ENCODE results near the gene PODN.

PODN gene

GRCh38 chr1:53025769-53026112 is 36.3 kb upstream of the PODN start:
- H3K27ac ChIP-seq, result no peak overlapping the region

GRCh38 chr1:53026254-53026653 is 35.8 kb upstream of the PODN start:
- H3K27ac ChIP-seq, result no peak overlapping the region
- peaks cover 24% of the 10 kb centered on the region for H4K20me1 ChIP-seq
- no peaks in the 10 kb centered on the region for H3K27me3 ChIP-seq
- no peak overlapping the region for H3K4me3 ChIP-seq
- H3K36me3 ChIP-seq, result peaks cover 36% of the 10 kb centered on the region
- no peaks in the 10 kb centered on the region for H3K4me1 ChIP-seq
- H3K4me2 ChIP-seq, result no peak overlapping the region
- TF ChIP-seq Cebpa-rat (IDR thresholded peaks at IDR 0.05), result no peak
- H3K9ac ChIP-seq, result no peak overlapping the region
- no peaks in the 10 kb centered on the region for H3K9me3 ChIP-seq

More at GRCh38 chr1:53025769-53026112, 36.3 kb upstream of the PODN start:
- H3K4me1 ChIP-seq, result no peaks in the 10 kb centered on the region
- peaks cover 24% of the 10 kb centered on the region for H4K20me1 ChIP-seq
- H3K9ac ChIP-seq, result no peak overlapping the region
- H3K4me3 ChIP-seq, result no peak overlapping the region
- no peak for TF ChIP-seq Cebpa-rat (IDR thresholded peaks at IDR 0.05)
- H3K9me3 ChIP-seq, result no peaks in the 10 kb centered on the region
- no peaks in the 10 kb centered on the region for H3K27me3 ChIP-seq
- H3K4me2 ChIP-seq, result no peak overlapping the region
- peaks cover 39% of the 10 kb centered on the region for H3K36me3 ChIP-seq

- H3K4me1 ChIP-seq, result no peaks in the 10 kb centered on the region
- no peaks in the 10 kb centered on the region for H3K9me3 ChIP-seq
- H3K27me3 ChIP-seq, result no peaks in the 10 kb centered on the region
- no peak overlapping the region for H3K4me3 ChIP-seq
- H3K27ac ChIP-seq, result no peak overlapping the region
- H3K9ac ChIP-seq, result no peak overlapping the region
- H3K4me2 ChIP-seq, result no peak overlapping the region
- peaks cover 53% of the 10 kb centered on the region for H3K36me3 ChIP-seq
- peaks cover 3% of the 10 kb centered on the region; the same call in 1 of the 2 replicates for H4K20me1 ChIP-seq
- TF ChIP-seq Cebpa-rat (IDR thresholded peaks at IDR 0.05), result no peak
Measured at GRCh38 chr1:53031732-53032131, 30.3 kb upstream of the PODN start.

- TF ChIP-seq Cebpa-rat (IDR thresholded peaks at IDR 0.05), result no peak
- Histone ChIP-seq H3K27me3 (no peaks in the 10 kb centered on the region), H3K4me3 (no peak overlapping the region), H3K4me1 (no peaks in the 10 kb centered on the region), H3K9me3 (no peaks in the 10 kb centered on the region), H3K4me2 (no peak overlapping the region), H3K36me3 (peaks cover 49% of the 10 kb centered on the region), H3K9ac (no peak overlapping the region), H4K20me1 (0 out of 2 replicates have a peak, but pooled peaks cover 4% of the 10 kb centered on the region), H3K27ac (no peak overlapping the region)
Measured at GRCh38 chr1:53037159-53037558, 24.9 kb upstream of the PODN start.

- no peak overlapping the region for H3K9ac ChIP-seq
- no peak overlapping the region for H3K27ac ChIP-seq
- H3K4me1 ChIP-seq, result no peaks in the 10 kb centered on the region
- H3K4me2 ChIP-seq, result no peak overlapping the region
- 0 out of 2 replicates have a peak, but pooled peaks cover 4% of the 10 kb centered on the region for H4K20me1 ChIP-seq
- H3K36me3 ChIP-seq, result peaks cover 43% of the 10 kb centered on the region
- no peaks in the 10 kb centered on the region for H3K27me3 ChIP-seq
- no peaks in the 10 kb centered on the region for H3K9me3 ChIP-seq
- no peak overlapping the region for H3K4me3 ChIP-seq
- TF ChIP-seq Cebpa-rat (IDR thresholded peaks at IDR 0.05), result no peak
Measured at GRCh38 chr1:53038566-53038965, 23.4 kb upstream of the PODN start.

GRCh38 chr1:53043271-53043670 is 18.7 kb upstream of the PODN start:
- H3K9ac ChIP-seq, result no peak overlapping the region
- no peak overlapping the region for H3K27ac ChIP-seq
- peaks cover 57% of the 10 kb centered on the region for H3K36me3 ChIP-seq
- H3K27me3 ChIP-seq, result no peaks in the 10 kb centered on the region
- no peaks in the 10 kb centered on the region for H4K20me1 ChIP-seq
- no peaks in the 10 kb centered on the region for H3K4me1 ChIP-seq
- no peak for TF ChIP-seq Cebpa-rat (IDR thresholded peaks at IDR 0.05)
- no peak overlapping the region for H3K4me2 ChIP-seq
- no peaks in the 10 kb centered on the region for H3K9me3 ChIP-seq
- H3K4me3 ChIP-seq, result no peak overlapping the region

- H3K36me3 ChIP-seq, result peaks cover 52% of the 10 kb centered on the region
- H3K9ac ChIP-seq, result no peak overlapping the region
- H3K4me2 ChIP-seq, result no peak overlapping the region
Measured at GRCh38 chr1:53044926-53045325, 17.1 kb upstream of the PODN start.

GRCh38 chr1:53046930-53047329 is 15.1 kb upstream of the PODN start:
- H3K27ac ChIP-seq, result no peak overlapping the region
- TF ChIP-seq Cebpa-rat (IDR thresholded peaks at IDR 0.05), result no peak
- no peak overlapping the region for H3K4me2 ChIP-seq
- H3K27me3 ChIP-seq, result no peaks in the 10 kb centered on the region
- H3K9me3 ChIP-seq, result no peaks in the 10 kb centered on the region
- no peaks in the 10 kb centered on the region for H3K4me1 ChIP-seq
- H3K36me3 ChIP-seq, result peaks cover 53% of the 10 kb centered on the region
- no peak overlapping the region for H3K4me3 ChIP-seq
- no peaks in the 10 kb centered on the region for H4K20me1 ChIP-seq
- no peak overlapping the region for H3K9ac ChIP-seq

More at GRCh38 chr1:53044926-53045325, 17.1 kb upstream of the PODN start:
- Histone ChIP-seq H3K27me3 (no peaks in the 10 kb centered on the region), H3K4me1 (no peaks in the 10 kb centered on the region), H4K20me1 (no peaks in the 10 kb centered on the region), H3K9me3 (no peaks in the 10 kb centered on the region), H3K27ac (no peak overlapping the region), H3K4me3 (no peak overlapping the region)
- TF ChIP-seq Cebpa-rat (IDR thresholded peaks at IDR 0.05), result no peak

GRCh38 chr1:53047737-53048736 is 14.0 kb upstream of the PODN start:
- Histone ChIP-seq H3K9me3 (no peaks in the 10 kb centered on the region), H3K36me3 (peaks cover 58% of the 10 kb centered on the region), H3K4me3 (no peak overlapping the region), H3K4me1 (no peaks in the 10 kb centered on the region), H3K27me3 (no peaks in the 10 kb centered on the region), H3K4me2 (no peak overlapping the region), H4K20me1 (no peaks in the 10 kb centered on the region), H3K9ac (no peak overlapping the region), H3K27ac (no peak overlapping the region)
- no peak for TF ChIP-seq Cebpa-rat (IDR thresholded peaks at IDR 0.05)

- no peak overlapping the region for H3K4me2 ChIP-seq
- no peak for TF ChIP-seq Cebpa-rat (IDR thresholded peaks at IDR 0.05)
- H3K27ac ChIP-seq, result no peak overlapping the region
Measured at GRCh38 chr1:53048960-53049573, 12.9 kb upstream of the PODN start.

More at GRCh38 chr1:53048960-53049573, 12.9 kb upstream of the PODN start:
- Histone ChIP-seq H3K36me3 (peaks cover 64% of the 10 kb centered on the region), H3K9me3 (no peaks in the 10 kb centered on the region), H3K4me1 (no peaks in the 10 kb centered on the region), H3K4me3 (no peak overlapping the region), H4K20me1 (no peaks in the 10 kb centered on the region), H3K27me3 (no peaks in the 10 kb centered on the region), H3K9ac (no peak overlapping the region)

Data from BLaER1 (cell line).